Colonic mucosa (tissue), 4 donors: ENCODE results near the gene GMDS. TPM values are rescaled to one million over a fixed set of nuclear protein-coding genes. Genes with fewer than 3 reads are reported as not detected.
A peak's percentile ranks its signal among the peaks of the same experiment; 100 is the strongest.

Experiments
- DNase-seq: peaks from one replicate; pipeline ENCODE4 v3.0.0-alpha.2; 2020
- H3K27ac ChIP-seq: fragments of 200-600 bp; one replicate; pipeline ENCODE4 v1.8.0; 2021
- H3K27me3 ChIP-seq: fragments of 200-600 bp; one replicate; pipeline ENCODE4 v1.8.0; 2021
- H3K36me3 ChIP-seq: fragments of 200-600 bp; one replicate; pipeline ENCODE4 v1.8.0; 2021
- H3K4me1 ChIP-seq: fragments of 200-600 bp; one replicate; pipeline ENCODE4 v1.8.0; 2021; ENCODE audit warnings: mild to moderate bottlenecking
- H3K4me3 ChIP-seq: fragments of 200-600 bp; one replicate; pipeline ENCODE4 v1.8.0; 2021
- H3K9ac ChIP-seq, 2 donors: one replicate each; pipeline ENCODE4 v1.7.0; 2013; ENCODE audit warnings: control low read depth in 2 of 2, low read depth in 2 of 2, low read length in 2 of 2
- H3K9me3 ChIP-seq: fragments of 200-600 bp; one replicate; pipeline ENCODE4 v1.8.0; 2021
- intact Hi-C: fragments of 100-400 bp; cut with DNase I; formaldehyde crosslinking; loops from one replicate; pipeline ENCODE4 v1.14.1; 2022
- total RNA-seq, 2 donors: library from RNA; stranded (reverse); fragmentation: NEBNext Ultra II Directional in 1 of 2; extraction: Animal tissue kit (Norgen Biotek cat#: 25700) in 1 of 2; gene quantifications; one replicate each; pipeline ENCODE4 v1.2.1, GENCODE V29; 2021
- TF ChIP-seq, protein P1 (sequence below): fragments of 200-600 bp; IDR thresholded peaks from one replicate; pipeline ENCODE4 v1.8.0; 2022; ENCODE audit warnings: antibody characterized with exemption, mild to moderate bottlenecking
- donor health status: healthy.
- donor health status: DM: no; HTN: no; CAD: no.
- donor health status: DM: no; HTN: no; CAD: no.

The GMDS gene
- total RNA-seq, 2 donors from 2014 or later, result 247 to 272 TPM

DNA sequence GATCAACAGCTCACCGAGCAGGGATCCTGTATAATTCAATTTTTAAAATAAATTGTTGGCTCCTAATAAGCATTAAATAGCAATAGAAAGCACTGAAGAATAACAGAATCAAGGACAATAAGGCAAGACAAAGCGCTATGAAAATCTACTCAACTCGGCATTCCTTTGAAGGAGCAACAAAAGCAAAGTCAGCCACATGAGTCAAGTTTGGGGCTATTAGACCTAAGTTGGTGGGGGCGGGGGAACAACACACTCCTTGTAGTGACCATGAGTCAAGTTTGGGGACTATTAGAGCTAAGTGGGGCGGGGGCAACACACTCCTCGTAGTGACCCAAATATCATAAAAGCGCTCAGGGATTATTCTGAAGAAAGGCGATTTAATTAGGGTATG is 515.7 kb downstream of the GMDS start:
- Histone ChIP-seq H3K9ac (no peak overlapping the region), H3K27me3 (no peaks in the 10 kb centered on the region), H3K4me3 (no peak overlapping the region), H3K9me3 (no peaks in the 10 kb centered on the region), H3K4me1 (no peaks in the 10 kb centered on the region), H3K27ac (no peak overlapping the region), H3K36me3 (no peaks in the 10 kb centered on the region)
- TF ChIP-seq, protein P1, sequence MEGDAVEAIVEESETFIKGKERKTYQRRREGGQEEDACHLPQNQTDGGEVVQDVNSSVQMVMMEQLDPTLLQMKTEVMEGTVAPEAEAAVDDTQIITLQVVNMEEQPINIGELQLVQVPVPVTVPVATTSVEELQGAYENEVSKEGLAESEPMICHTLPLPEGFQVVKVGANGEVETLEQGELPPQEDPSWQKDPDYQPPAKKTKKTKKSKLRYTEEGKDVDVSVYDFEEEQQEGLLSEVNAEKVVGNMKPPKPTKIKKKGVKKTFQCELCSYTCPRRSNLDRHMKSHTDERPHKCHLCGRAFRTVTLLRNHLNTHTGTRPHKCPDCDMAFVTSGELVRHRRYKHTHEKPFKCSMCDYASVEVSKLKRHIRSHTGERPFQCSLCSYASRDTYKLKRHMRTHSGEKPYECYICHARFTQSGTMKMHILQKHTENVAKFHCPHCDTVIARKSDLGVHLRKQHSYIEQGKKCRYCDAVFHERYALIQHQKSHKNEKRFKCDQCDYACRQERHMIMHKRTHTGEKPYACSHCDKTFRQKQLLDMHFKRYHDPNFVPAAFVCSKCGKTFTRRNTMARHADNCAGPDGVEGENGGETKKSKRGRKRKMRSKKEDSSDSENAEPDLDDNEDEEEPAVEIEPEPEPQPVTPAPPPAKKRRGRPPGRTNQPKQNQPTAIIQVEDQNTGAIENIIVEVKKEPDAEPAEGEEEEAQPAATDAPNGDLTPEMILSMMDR, result no peak
- intact Hi-C loops, result no loop called here
- no peak for DNase-seq

DNA sequence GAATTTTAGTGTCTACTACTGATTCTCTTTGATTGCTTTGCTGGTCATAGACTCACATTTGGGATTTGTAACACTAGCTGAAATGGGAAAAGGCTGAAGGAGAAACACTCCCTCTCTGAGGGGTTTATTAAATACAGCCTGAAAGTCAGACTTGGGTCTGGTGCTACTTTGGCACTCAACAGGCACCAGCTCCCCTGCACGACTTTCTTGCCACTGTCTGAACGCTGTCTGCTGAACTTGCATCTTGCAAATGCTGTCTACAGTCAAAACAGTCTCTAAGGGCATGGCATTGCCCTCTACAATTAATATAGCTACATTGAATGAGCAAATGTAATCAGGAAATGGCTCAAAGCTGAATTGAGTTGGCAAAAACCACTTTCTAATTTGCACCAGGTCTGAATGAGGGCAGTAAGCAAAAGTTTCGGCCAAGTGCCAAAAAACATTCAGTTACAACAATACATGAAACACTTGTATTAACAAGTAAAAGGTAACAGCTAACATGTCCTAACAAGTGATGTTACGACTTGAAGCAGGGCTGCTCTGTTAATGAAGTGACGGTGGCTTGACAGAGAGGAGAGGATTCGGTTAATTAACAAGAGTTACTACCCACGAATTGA is 516.2 kb downstream of the GMDS start:
- Histone ChIP-seq H3K27ac (no peak overlapping the region), H3K9ac (no peak overlapping the region), H3K27me3 (no peaks in the 10 kb centered on the region), H3K4me1 (no peaks in the 10 kb centered on the region), H3K4me3 (no peak overlapping the region), H3K9me3 (no peaks in the 10 kb centered on the region), H3K36me3 (no peaks in the 10 kb centered on the region)
- intact Hi-C loops, result no loop called here
- DNase-seq, result no peak
- TF ChIP-seq, protein P1, result no peak

DNA sequence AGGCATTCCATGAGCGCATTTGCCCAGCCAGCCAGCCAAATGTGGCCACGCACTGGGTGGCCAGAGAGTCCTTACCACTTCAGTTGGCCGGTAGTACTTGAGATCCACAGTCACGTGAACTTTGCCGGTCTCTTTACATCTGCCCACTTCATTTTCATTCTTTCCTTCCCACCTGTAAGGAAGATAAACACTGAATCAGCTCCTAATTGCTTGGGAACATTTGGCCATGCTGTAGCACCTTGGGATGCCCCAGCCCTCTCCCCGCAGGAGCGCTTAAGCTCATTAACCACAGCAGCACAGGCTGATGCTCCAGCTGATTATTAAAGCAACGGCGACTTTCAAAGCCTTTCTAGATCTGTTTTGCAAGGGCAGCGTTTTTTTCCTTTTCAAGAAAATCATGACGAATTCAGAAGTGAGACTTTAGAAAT is 519.0 kb downstream of the GMDS start:
- H3K36me3 ChIP-seq, result no peaks in the 10 kb centered on the region
- H3K4me1 ChIP-seq, result no peaks in the 10 kb centered on the region
- DNase-seq, result no peak

DNA sequence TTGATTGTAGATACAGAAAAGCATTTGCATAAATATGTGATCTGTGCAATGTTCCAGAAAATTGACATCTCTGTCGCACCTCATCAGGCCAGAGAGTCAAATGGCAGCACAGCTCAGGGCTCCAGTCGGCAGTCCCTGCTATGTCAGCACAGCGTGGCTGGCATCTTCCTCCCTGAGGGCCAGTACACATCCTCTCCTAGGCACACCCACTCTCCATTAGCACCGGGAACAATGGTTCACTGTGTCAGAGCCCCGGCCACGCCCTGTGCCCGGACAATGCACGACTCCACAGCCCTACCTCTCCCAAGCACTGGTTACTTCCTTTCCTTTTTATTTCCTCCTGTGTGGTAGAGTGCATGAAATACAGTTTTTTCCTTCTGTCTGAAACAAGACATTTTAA is 520.8 kb downstream of the GMDS start:
- Histone ChIP-seq H3K27ac (peak overlapping the region; percentile 80), H3K27me3 (no peaks in the 10 kb centered on the region), H3K36me3 (no peaks in the 10 kb centered on the region), H3K9me3 (no peaks in the 10 kb centered on the region), H3K9ac (peak overlapping the region in 1 of 2 donors; percentile 48), H3K4me1 (no peaks in the 10 kb centered on the region), H3K4me3 (no peak overlapping the region)
- intact Hi-C loops, result no loop called here
- DNase-seq, result peak; percentile 92
- TF ChIP-seq, protein P1, result no peak

More for the DNA sequence above, 519.0 kb downstream of the GMDS start:
- intact Hi-C loops, result no loop called here
- TF ChIP-seq, protein P1, result no peak
- Histone ChIP-seq H3K27ac (no peak overlapping the region), H3K9me3 (no peaks in the 10 kb centered on the region), H3K27me3 (no peaks in the 10 kb centered on the region), H3K9ac (no peak overlapping the region), H3K4me3 (no peak overlapping the region)

DNA sequence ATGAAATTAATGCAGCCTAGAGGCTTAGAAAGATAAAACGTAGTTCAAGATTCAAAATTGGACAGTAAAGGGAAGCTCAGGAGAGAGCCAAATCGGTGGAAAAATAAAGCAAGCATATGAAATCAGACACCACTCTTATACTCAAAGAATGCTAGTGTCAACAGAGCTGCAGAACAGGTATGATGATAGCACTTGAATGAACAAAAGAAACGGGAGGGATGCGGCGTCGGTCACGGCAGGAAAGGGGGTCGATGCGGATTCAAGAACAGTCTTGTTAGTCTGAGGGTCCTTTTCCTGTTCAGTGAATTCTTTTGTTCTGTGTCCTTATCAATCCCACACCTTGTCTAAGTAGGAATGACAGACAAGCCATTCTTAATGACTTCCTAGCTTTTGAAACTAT is 521.3 kb downstream of the GMDS start:
- no peaks in the 10 kb centered on the region for H3K27me3 ChIP-seq
- TF ChIP-seq, protein P1, result no peak
- no peaks in the 10 kb centered on the region for H3K4me1 ChIP-seq
- no peak for DNase-seq
- no peak overlapping the region for H3K9ac ChIP-seq
- H3K4me3 ChIP-seq, result no peak overlapping the region
- H3K27ac ChIP-seq, result no peak overlapping the region
- no peaks in the 10 kb centered on the region for H3K36me3 ChIP-seq
- no peaks in the 10 kb centered on the region for H3K9me3 ChIP-seq
- intact Hi-C loops, result no loop called here
